ENCODE results near the gene LAMB1.

The LAMB1 gene

GRCh38 chr7:108024538-108024937 lies 21.6 kb upstream of the LAMB1 start:
- no peaks in the 10 kb centered on the region for H3K4me1 ChIP-seq (ENCODE audit: control insufficient read depth in 2 of 2, insufficient read depth in 1 of 2, low read depth in 1 of 2, low read length in 2 of 2)

DNA sequence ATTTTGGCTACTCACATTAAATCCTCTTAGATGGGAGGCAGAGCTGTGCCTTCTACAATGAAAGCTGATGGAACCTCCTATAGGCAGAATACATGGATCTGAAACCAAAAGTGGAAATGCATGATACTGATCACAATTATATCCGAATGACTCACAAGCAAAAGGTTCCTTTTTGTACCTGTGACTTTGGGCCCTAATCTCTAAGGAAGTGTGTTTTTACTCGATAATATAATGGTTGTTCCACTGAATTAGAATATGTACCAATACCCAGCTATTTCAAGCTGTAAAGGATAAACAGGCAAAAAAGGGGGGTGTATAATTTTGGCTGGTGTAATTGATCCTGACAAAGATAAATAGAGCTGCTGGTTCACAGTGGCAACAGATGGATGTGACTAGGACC lies 17.6 kb upstream of the LAMB1 start:
- Histone ChIP-seq H2BK5ac (ENCODE audit: low read length) (no peak overlapping the region), H3K4me2 (ENCODE audit: insufficient read depth, low read length, poor library complexity, severe bottlenecking) (no peak overlapping the region), H3K79me1 (ENCODE audit: low read depth, low read length) (no peaks in the 10 kb centered on the region), H3K4me3 (ENCODE audit: low read length in 2 of 2) (no peak overlapping the region), H2AFZ (ENCODE audit: low read length) (no peak overlapping the region), H2BK120ac (ENCODE audit: low read depth, low read length) (no peak overlapping the region), H3K23ac (ENCODE audit: low read depth, low read length, poor library complexity) (no peak overlapping the region), H3K9me3 (replicated peaks in 1 of 2; ENCODE audit: control insufficient read depth in 2 of 2, insufficient read depth in 1 of 2, low read depth in 1 of 2, low read length in 2 of 2) (no peaks in the 10 kb centered on the region), H3K4ac (ENCODE audit: low read length) (no peak overlapping the region), H2AK5ac (ENCODE audit: low read depth, low read length) (no peak overlapping the region), H3K9ac (ENCODE audit: low read depth, low read length, poor library complexity) (no peak overlapping the region), H3K18ac (ENCODE audit: low read length) (no peak overlapping the region), H3K14ac (ENCODE audit: low read length) (no peak overlapping the region), H2BK12ac (ENCODE audit: low read length) (no peak overlapping the region), H4K8ac (ENCODE audit: low read depth, low read length) (no peak overlapping the region), H3K27me3 (ENCODE audit: control insufficient read depth in 3 of 3, insufficient read depth in 3 of 3, low read depth in 1 of 3, low read length in 3 of 3) (peaks cover 0 to 9% (median 0%) of the 10 kb centered on the region in 3 experiments), H3K36me3 (replicated peaks in 1 of 2; ENCODE audit: control insufficient read depth in 2 of 2, insufficient read depth in 2 of 2, low read length in 2 of 2) (no peaks in the 10 kb centered on the region), H3K4me1 (ENCODE audit: control insufficient read depth in 2 of 2, insufficient read depth in 1 of 2, low read depth in 1 of 2, low read length in 2 of 2) (no peaks in the 10 kb centered on the region), H4K91ac (ENCODE audit: low read depth, low read length, poor library complexity) (no peak overlapping the region), H3K27ac (replicated peaks; ENCODE audit: low read length) (no peak overlapping the region), H2BK15ac (ENCODE audit: low read length) (no peak overlapping the region)
- no peak for DNase-seq (ENCODE audit: low spot score)
- no CpG with 5 or more reads among the region's 2 CpGs for WGBS, 2 donors (ENCODE audit: extremely low coverage in 2 of 2, insufficient read length in 2 of 2, insufficient replicate concordance in 1 of 2)

More at GRCh38 chr7:108024538-108024937, 21.6 kb upstream of the LAMB1 start:
- no peak overlapping the region for H2BK5ac ChIP-seq (ENCODE audit: low read length)
- no peak overlapping the region for H4K8ac ChIP-seq (ENCODE audit: low read depth, low read length)
- H3K23ac ChIP-seq (ENCODE audit: low read depth, low read length, poor library complexity), result no peak overlapping the region
- H3K27ac ChIP-seq (replicated peaks; ENCODE audit: low read length), result no peak overlapping the region
- H3K4me3 ChIP-seq (ENCODE audit: low read length in 2 of 2), result no peak overlapping the region
- no peaks in the 10 kb centered on the region for H3K36me3 ChIP-seq (replicated peaks in 1 of 2; ENCODE audit: control insufficient read depth in 2 of 2, insufficient read depth in 2 of 2, low read length in 2 of 2)
- no peak overlapping the region for H2BK12ac ChIP-seq (ENCODE audit: low read length)
- H3K9ac ChIP-seq (ENCODE audit: low read depth, low read length, poor library complexity), result no peak overlapping the region
- H2BK120ac ChIP-seq (ENCODE audit: low read depth, low read length), result no peak overlapping the region
- H4K91ac ChIP-seq (ENCODE audit: low read depth, low read length, poor library complexity), result no peak overlapping the region
- no peak overlapping the region for H3K4me2 ChIP-seq (ENCODE audit: insufficient read depth, low read length, poor library complexity, severe bottlenecking)
- WGBS, 2 donors (ENCODE audit: extremely low coverage in 2 of 2, insufficient read length in 2 of 2, insufficient replicate concordance in 1 of 2), result 100% methylated on average over 3 of the region's 6 CpGs
- H3K27me3 ChIP-seq (ENCODE audit: control insufficient read depth in 3 of 3, insufficient read depth in 3 of 3, low read depth in 1 of 3, low read length in 3 of 3), result peaks cover 0 to 9% (median 0%) of the 10 kb centered on the region in 3 experiments
- no peaks in the 10 kb centered on the region for H3K79me1 ChIP-seq (ENCODE audit: low read depth, low read length)
- H3K14ac ChIP-seq (ENCODE audit: low read length), result no peak overlapping the region
- no peaks in the 10 kb centered on the region for H3K9me3 ChIP-seq (replicated peaks in 1 of 2; ENCODE audit: control insufficient read depth in 2 of 2, insufficient read depth in 1 of 2, low read depth in 1 of 2, low read length in 2 of 2)
- no peak for DNase-seq (ENCODE audit: low spot score)
- no peak overlapping the region for H2AK5ac ChIP-seq (ENCODE audit: low read depth, low read length)
- no peak overlapping the region for H3K18ac ChIP-seq (ENCODE audit: low read length)
- no peak overlapping the region for H3K4ac ChIP-seq (ENCODE audit: low read length)
- no peak overlapping the region for H2AFZ ChIP-seq (ENCODE audit: low read length)
- H2BK15ac ChIP-seq (ENCODE audit: low read length), result no peak overlapping the region

GRCh38 chr7:108018668-108019067 lies 15.7 kb upstream of the LAMB1 start:
- Histone ChIP-seq H3K14ac (ENCODE audit: low read length) (no peak overlapping the region), H4K8ac (ENCODE audit: low read depth, low read length) (no peak overlapping the region), H2BK12ac (ENCODE audit: low read length) (no peak overlapping the region), H3K9ac (ENCODE audit: low read depth, low read length, poor library complexity) (no peak overlapping the region), H3K4me3 (ENCODE audit: low read length in 2 of 2) (no peak overlapping the region), H3K4me1 (ENCODE audit: control insufficient read depth in 2 of 2, insufficient read depth in 1 of 2, low read depth in 1 of 2, low read length in 2 of 2) (no peaks in the 10 kb centered on the region), H2AFZ (ENCODE audit: low read length) (no peak overlapping the region), H3K4me2 (ENCODE audit: insufficient read depth, low read length, poor library complexity, severe bottlenecking) (no peak overlapping the region), H2AK5ac (ENCODE audit: low read depth, low read length) (no peak overlapping the region), H3K36me3 (replicated peaks in 1 of 2; ENCODE audit: control insufficient read depth in 2 of 2, insufficient read depth in 2 of 2, low read length in 2 of 2) (no peaks in the 10 kb centered on the region), H3K23ac (ENCODE audit: low read depth, low read length, poor library complexity) (no peak overlapping the region), H2BK120ac (ENCODE audit: low read depth, low read length) (no peak overlapping the region), H4K91ac (ENCODE audit: low read depth, low read length, poor library complexity) (no peak overlapping the region), H3K27ac (replicated peaks; ENCODE audit: low read length) (no peak overlapping the region), H3K18ac (ENCODE audit: low read length) (no peak overlapping the region), H3K27me3 (ENCODE audit: control insufficient read depth in 3 of 3, insufficient read depth in 3 of 3, low read depth in 1 of 3, low read length in 3 of 3) (peaks cover 0 to 4% (median 0%) of the 10 kb centered on the region in 3 experiments), H3K79me1 (ENCODE audit: low read depth, low read length) (no peaks in the 10 kb centered on the region), H2BK5ac (ENCODE audit: low read length) (no peak overlapping the region), H3K9me3 (replicated peaks in 1 of 2; ENCODE audit: control insufficient read depth in 2 of 2, insufficient read depth in 1 of 2, low read depth in 1 of 2, low read length in 2 of 2) (no peaks in the 10 kb centered on the region), H3K4ac (ENCODE audit: low read length) (no peak overlapping the region), H2BK15ac (ENCODE audit: low read length) (no peak overlapping the region)
- DNase-seq (ENCODE audit: low spot score), result no peak
- no CpG with 5 or more reads among the region's 4 CpGs for WGBS, 2 donors (ENCODE audit: extremely low coverage in 2 of 2, insufficient read length in 2 of 2, insufficient replicate concordance in 1 of 2)

DNA sequence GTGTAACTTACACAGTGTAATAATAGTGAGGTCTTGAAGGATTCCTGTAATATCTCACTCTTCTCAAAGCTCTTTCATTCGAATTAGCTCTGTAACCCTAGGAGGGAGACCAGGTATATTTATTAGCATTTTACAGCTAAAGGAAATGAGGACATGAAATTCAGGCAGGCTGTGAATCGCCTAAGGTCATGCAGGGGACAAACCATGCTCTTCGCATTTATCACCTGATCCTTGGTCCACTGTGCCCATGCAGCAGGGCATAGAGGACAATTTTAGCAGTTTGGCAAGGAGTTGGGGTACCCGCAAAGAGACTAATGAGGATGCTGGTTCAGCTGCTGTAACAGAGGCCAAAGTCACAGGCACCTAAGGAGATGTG lies 14.8 kb upstream of the LAMB1 start:
- Histone ChIP-seq H3K4me2 (ENCODE audit: insufficient read depth, low read length, poor library complexity, severe bottlenecking) (no peak overlapping the region), H3K36me3 (replicated peaks in 1 of 2; ENCODE audit: control insufficient read depth in 2 of 2, insufficient read depth in 2 of 2, low read length in 2 of 2) (no peaks in the 10 kb centered on the region), H3K4me3 (ENCODE audit: low read length in 2 of 2) (no peak overlapping the region), H2BK5ac (ENCODE audit: low read length) (no peak overlapping the region), H2BK12ac (ENCODE audit: low read length) (no peak overlapping the region), H3K79me1 (ENCODE audit: low read depth, low read length) (no peaks in the 10 kb centered on the region), H3K27me3 (ENCODE audit: control insufficient read depth in 3 of 3, insufficient read depth in 3 of 3, low read depth in 1 of 3, low read length in 3 of 3) (peaks cover 0 to 4% (median 0%) of the 10 kb centered on the region in 3 experiments), H3K18ac (ENCODE audit: low read length) (no peak overlapping the region), H4K8ac (ENCODE audit: low read depth, low read length) (no peak overlapping the region), H3K27ac (replicated peaks; ENCODE audit: low read length) (no peak overlapping the region), H2BK15ac (ENCODE audit: low read length) (no peak overlapping the region), H3K9ac (ENCODE audit: low read depth, low read length, poor library complexity) (no peak overlapping the region), H3K14ac (ENCODE audit: low read length) (no peak overlapping the region), H2AFZ (ENCODE audit: low read length) (no peak overlapping the region), H2AK5ac (ENCODE audit: low read depth, low read length) (no peak overlapping the region), H3K23ac (ENCODE audit: low read depth, low read length, poor library complexity) (no peak overlapping the region), H4K91ac (ENCODE audit: low read depth, low read length, poor library complexity) (no peak overlapping the region), H3K9me3 (replicated peaks in 1 of 2; ENCODE audit: control insufficient read depth in 2 of 2, insufficient read depth in 1 of 2, low read depth in 1 of 2, low read length in 2 of 2) (no peaks in the 10 kb centered on the region), H3K4me1 (ENCODE audit: control insufficient read depth in 2 of 2, insufficient read depth in 1 of 2, low read depth in 1 of 2, low read length in 2 of 2) (no peaks in the 10 kb centered on the region), H2BK120ac (ENCODE audit: low read depth, low read length) (no peak overlapping the region), H3K4ac (ENCODE audit: low read length) (no peak overlapping the region)
- no CpG with 5 or more reads among the region's 4 CpGs for WGBS, 2 donors (ENCODE audit: extremely low coverage in 2 of 2, insufficient read length in 2 of 2, insufficient replicate concordance in 1 of 2)
- no peak for DNase-seq (ENCODE audit: low spot score)
